Amygdala (tissue), 56 donors: ENCODE measurements around the gene NUDT7.

ENCODE experiments used
- DNase-seq, 56 donors: peaks; one replicate each; lab custom pipeline; 2025; lab: John Stamatoyannopoulos, UW

The NUDT7 gene

DNA sequence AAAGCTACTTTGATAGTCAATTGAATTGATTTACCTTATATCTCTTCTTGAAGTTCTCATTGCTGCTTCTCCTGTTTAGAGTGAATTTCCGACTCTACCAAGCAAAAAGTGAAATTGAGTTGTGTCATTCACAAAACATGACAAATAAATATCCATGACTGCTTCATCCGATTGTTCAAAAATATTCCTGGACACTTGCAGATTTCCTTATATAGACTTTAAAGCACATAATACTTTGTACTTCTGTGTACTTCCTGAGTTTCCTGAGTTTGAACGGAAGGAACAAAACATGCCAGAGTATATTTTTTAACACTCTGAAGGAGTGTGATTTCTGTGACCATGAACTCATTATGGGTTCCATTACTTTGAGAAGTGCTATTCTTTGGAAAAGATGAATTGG is 45.5 kb downstream of the NUDT7 start:
- no peak for DNase-seq

DNA sequence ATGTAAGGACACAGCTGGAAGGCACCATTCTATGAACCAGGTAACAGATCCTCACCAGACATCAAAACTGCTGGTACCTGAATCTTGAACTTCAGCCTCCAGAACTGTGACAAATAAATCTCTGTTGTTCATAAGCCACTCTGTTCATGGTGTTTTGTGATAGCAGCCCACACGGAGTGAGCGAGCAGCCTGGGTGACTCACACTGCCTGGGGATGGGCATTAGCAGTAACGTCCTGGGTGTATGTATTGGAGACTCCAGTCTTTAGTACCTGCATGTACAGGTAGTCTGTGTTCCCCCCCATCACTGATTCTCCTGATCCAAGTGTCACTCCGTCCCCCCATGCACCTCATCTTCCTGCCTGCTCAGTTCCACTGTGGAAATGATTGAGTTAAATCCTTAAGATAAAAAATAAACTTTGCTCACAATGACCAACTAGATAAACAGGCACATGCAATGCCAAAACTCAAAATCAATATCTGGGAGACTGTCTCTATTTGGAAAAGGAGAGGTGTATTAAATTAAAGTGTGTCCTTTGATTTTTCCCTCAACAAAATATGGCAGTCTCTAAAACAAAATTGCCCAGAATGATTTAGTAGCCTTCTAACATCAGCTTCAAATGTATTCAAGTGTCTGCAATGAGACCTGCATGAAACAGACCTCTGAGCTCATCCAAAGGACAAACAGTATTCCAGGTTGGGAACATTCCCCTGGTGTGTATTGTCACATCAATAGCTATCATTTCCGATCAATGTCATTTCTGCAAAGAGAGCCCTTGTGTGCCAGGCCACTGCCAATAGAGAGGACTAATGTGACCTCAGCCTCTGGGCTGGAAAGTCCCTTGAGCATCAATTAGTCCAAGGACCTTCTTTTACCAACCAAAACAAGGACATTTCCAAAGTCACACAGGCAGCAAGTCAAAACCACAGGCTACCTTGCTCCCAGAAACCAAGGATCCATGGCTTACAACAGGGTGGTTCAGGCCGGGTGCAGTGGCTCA is 53.9 kb downstream of the NUDT7 start:
- DNase-seq, result no peak

DNA sequence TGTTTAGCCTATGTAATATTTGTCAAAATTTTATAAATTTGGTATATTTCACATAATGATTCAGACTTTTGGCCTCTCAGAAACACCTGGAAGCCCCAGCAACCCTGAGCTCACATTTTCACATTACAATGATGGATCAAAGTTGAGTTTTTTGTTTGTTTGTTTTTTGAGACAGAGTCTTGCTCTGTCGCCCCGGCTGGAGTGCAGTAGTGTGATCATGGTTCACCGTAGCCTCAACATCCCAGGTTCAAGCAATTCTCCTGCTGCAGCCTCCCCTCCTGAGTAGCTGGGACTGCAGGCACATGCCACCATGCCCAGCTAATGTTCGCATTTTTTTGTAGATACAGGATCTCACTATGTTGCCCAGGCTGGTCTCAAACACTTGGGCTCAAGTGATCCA is 55.4 kb downstream of the NUDT7 start:
- DNase-seq, result no peak

DNA sequence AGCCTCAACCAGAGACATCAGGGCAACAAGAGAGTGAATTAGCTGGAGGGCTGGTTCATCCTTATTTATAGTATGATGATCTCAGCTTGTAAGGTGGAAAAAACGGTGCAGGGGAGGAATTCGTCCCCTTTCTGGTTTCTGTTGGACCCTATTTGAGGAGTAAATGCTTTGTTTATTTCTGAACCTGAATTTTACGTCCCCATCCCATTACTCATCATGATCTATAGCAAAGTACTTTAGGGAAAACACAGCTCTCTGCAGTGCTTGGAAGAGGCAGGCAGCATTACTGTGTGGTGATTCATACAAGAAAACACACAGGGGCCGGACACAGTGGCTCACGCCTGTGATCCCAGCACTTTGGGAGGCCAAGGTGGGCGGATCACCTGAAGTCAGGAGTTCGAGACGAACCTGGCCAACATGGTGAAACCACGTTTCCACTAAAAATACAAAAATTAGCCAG is 58.1 kb downstream of the NUDT7 start:
- DNase-seq, result no peak

DNA sequence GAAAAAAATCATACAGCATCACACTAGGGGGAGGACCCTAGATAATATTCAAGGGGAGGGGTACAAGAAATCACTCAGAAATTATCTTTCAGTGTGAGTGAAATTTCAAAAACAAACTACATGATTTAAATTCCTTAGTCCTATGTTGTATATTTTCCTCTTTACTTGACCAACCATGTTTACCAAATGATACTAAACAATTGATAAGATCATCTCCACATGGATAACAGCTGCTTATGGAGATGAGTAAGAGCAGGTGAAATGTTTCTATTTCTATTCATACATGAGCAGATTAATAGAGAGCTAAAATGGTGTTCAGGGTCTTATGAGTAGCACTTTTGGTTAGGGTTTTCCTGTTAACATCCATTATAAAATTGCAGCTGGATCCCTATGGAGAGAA is 58.8 kb downstream of the NUDT7 start:
- no peak for DNase-seq

DNA sequence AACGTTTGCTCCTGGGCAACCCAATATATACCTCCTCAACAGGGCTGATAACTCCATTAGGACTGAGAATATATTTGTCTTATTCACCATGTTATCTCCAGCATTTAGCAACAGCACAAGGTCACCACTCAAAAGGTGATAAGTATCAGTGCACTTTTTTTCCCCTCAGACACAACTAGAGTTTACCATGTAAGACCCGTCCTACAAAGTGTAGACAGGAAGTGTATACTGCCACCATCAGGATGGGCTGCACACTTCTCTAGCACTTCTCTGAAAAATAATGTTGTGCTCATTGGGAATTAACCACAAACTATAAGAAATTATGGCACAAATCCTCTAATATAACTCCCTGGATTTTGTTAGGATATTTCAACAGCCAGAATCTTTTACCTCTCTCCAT is 60.4 kb downstream of the NUDT7 start:
- DNase-seq, result no peak

DNA sequence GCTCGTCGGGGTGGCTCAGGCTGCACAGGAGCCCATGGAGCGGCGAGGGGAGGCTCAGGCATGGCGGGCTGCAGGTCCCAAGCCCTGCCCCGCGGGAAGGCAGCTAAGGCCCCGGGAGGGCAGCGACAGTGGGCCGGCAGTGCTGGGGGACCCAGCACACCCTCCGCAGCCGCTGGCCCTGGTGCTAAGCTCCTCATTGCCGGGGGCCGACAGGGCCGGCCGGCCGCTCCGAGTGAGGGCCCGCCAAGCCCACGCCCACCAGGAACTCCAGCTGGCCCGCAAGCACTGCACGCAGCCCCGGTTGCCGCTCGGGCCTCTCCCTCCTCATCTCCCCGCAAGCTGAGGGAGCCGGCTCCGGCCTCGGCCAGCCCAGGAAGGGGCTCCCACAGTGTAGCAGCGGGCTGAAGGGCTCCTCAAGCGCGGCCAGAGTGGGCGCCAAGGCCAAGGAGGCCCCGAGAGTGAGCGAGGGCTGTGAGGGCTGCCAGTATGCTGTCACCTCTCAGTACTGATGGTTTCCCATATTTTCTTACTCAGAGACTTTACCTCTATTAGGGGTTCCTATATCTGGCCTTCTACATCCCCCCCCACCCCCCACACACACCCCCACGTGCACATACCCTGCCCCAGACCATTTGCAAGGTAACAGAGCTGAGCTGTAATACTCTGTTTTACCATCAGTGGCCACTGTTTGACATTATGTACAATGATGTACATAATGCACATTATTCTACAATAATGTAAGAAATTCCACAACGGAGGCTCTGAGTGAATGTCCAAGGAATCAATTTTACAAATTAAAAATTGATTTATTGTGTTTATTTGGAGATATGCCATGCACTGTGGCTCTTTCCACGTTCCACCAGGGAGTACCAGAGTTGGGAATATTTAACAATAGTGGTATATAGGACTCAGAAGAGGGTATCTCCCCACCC is 62.4 kb downstream of the NUDT7 start:
- no peak for DNase-seq

DNA sequence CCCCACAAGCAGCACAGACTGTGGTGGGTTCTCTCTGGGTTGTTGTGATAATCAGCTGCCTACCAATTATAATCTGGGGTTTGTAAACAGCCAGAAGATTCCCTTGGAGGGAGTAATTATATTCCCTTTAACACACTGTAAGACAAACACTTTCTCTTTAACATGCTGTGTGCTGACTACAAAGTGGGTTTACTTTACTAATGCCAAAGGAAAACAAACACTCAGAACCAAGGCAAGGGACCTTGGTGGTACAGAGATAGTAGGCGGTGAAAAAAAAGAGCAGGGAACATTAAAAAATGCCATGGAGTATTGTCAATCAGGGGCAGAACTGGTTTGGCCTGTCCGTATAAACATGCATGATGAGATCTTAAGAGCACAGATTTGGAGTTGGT is 63.1 kb downstream of the NUDT7 start:
- no peak for DNase-seq

DNA sequence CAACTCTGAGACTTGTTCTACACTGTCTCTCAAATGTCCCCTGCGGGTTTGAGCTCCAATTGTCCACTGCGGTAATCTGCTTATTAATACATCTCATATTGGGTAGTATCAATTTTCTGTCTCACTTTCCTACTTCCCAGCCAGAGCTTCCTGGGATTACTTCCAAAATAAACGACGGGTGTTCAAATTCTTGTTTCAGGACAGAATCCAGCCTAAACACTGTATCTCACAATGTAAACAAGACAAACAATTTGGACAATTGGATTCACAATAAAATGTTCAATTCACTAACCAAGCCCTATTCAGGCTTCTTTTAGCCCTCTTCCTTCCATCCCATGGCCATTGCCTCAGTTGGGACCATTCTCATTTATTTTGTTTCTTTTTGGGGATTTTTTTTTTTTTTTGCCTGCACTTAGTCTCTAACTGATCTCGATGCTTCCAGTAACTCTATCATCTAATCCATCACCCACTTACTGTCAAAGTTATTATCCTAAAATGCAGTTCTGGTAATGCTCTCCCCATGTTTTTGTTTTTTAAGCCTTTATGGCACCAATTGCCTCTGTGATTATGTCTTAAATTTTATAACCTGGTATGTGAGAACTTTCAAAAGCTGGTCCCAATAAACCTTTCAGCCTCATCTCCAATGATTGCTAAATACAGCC is 64.0 kb downstream of the NUDT7 start:
- DNase-seq, result no peak

DNA sequence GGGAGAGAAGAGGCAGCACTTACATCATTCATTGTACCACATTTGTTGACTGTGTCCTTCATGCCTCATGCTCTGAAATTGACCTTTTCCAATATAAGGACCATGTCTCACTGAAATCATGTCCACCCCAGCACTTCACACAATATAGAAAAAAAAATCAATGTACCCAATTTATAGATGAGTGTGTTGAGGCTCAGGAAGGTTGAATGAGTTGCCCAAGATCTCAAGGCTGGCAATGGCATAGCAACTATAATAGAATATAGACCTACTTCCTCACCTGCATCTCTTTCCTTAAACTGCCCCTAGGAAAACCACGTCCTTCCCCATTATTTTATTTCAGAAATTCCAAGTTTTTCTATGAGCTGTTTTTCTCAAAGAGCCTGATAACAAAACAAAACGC is 65.1 kb downstream of the NUDT7 start:
- no peak for DNase-seq

DNA sequence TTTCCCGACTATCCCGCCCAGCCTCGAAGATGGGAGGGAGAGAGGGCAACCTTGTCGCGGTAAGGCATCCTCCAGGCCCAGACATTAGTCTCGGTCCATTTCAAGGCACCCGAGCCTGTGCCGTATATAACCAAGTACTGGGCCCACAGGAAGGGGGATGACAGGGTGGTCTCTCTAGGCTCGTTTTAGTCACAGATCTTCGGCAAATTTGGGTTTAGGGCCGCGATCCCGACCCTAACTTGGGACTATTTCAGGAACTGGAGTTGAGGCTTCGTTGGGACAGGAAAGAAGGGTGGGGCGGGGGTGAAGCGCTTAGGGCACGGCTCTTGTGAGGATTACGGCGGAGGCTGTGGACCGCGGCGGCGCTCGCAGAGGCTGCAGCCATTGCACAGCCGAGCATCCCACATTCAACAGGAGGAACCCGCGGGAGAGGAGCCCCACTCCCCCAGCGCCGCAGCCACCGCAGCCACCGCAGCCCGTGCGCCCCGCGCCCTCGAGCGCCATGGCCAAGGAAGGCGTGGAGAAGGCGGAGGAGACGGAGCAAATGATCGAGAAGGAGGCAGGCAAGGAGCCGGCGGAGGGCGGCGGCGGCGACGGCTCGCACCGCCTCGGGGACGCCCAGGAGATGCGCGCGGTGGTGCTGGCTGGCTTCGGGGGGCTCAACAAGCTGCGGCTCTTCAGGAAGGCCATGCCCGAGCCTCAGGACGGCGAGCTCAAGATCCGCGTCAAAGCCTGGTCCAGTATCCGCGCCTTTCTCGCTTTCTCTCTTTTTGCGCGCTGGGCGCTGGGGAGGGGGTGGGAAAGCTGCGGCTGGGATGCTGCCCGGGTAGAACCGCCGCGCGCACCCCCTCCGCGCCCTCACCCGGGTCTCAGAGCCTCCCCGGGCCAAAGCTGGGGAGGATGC is 66.1 kb downstream of the NUDT7 start, which contains the start of gene VAT1L:
VAT1L (plus strand) TSS at position 384 of the 904 bp plus-strand sequence; CDS start at position 503, 119 bp downstream.
- peak in 51 of 56 donors; percentile 8 to 85 (median 54) for DNase-seq

DNA sequence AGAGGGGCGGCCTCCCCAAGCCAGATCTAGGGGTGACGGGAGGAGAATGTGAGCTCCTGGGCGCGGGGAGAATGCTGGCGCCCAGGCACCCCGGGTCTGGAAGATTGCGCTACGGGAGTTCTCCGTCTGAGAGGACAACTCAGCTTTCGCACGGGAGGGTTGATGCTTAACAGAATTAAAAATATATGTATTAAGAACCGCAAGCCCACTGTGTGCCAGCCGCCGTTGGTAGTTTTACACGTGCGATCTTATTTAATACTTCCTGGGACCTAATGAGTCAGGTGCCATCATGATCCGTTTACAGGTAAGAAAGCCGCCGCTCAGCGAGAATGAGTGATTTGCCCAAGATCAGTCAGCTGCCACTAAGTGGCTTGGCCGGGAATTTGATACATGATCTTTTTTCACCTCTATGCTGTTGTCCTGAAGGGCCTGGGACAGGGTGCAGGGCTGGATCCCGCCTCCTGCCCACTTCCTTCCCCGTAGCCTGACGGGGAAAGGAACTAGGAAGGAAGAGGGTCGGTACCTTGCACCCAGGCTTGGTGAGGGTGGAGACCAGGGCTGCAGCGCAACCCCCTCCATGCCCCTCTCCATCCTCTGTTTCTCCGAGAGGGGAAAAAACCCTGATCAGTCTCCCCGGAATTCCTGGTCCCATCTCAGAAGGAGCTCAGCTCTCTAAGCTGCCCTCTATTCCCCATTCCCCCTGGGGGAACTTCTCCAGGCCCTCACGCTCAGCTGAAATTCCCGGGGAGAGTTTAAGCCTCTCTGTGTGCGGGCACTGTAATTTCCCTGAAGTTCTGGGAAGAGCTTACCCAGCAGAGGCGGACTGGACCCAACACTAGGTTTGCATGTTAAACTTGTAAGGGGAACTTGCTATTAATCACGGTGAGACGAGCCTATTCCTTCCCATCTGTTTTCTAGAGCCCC is 67.0 kb downstream of the NUDT7 start:
- DNase-seq, result peak in 1 of 56 donors; percentile 7

DNA sequence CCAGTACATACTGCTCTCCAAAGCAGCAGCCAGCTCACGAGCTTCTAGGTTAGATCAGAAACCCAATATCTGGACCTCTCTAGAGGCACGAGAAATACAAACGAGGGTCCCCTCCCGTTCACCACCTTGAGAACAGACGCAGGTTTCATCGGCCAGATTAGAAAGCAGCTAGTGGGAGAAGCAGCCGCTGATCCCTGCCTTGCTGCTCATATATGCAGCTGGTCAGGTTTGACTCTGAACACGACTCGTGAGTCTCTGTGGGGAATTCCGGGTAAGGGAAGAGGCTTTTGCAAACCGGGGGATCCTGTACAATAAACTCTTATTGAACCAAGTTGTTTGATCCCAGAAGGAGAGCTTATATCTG is 67.7 kb downstream of the NUDT7 start:
- DNase-seq, result no peak

DNA sequence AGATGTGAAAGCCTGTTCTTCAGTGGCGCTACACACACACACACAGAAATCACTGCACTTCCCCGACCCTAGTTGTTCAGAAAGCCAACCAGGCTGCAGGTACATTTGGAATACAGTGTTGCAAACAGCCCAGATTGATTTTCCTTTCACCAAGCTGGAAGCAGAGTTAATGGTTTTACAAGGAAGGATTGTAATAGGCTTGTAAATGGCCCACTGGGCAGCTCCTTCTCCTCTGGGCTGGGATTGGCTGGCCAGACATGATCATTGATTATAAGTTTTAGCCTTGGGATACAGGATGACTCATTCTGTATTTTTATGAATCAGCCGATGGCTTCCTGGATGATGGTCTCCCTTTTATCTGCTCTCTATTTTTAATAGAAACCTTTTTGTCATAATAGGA is 68.6 kb downstream of the NUDT7 start:
- no peak for DNase-seq
